HCT116 (cell line): ENCODE data around the gene SENP3. TPM values are rescaled to one million over a fixed set of nuclear protein-coding genes. Genes with fewer than 3 reads are reported as not detected.

Source experiments
- ATAC-seq: fragments of 200-7000 bp; cut with Tn5 transposase; 2 replicates; pipeline ENCODE4 v1.9.1; 2020; ENCODE audit warnings: mild to moderate bottlenecking, moderate library complexity
- BruUV-seq: library from RNA; stranded (reverse); fragments of 400-500 nt; replicated peaks from 2 replicates; lab custom pipeline; 2021; lab: Mats Ljungman, UMichigan
- CTCF ChIA-PET: fragments of 300-600 bp; sonication (Branson Sonifier 250); formaldehyde crosslinking; loops from one replicate; lab custom pipeline; 2021; ENCODE audit warnings: antibody characterized with exemption; lab: Charles Lee
- POLR2A ChIA-PET: fragments of 300-600, 350-600 bp; sonication (Branson Sonifier 250); formaldehyde crosslinking; loops from one replicate; lab custom pipeline; 2021; ENCODE audit warnings: antibody characterized with exemption; lab: Charles Lee
- RAD21 ChIA-PET, 2 experiments: fragments of 300-600 bp; sonication (Branson Sonifier 250); formaldehyde crosslinking; loops; one replicate each; lab custom pipeline; 2023; ENCODE audit warnings: low total read pairs in 2 of 2; ENCODE audit not compliant: uncharacterized antibody in 2 of 2, unreplicated experiment in 2 of 2, low non-redundant PET in 1 of 2; lab: Charles Lee
- DNase-seq: peaks from one replicate; pipeline ENCODE4 v3.0.0-alpha.2; 2010; ENCODE audit warnings: low read depth, low spot score
- H2AFZ ChIP-seq: fragments of 200-600 bp; shearing (Covaris generic), sonication (generic); 2 replicates; pipeline ENCODE4 v1.6.1; 2017; ENCODE audit warnings: low read depth, mixed run types, mixed read lengths, antibody characterized with exemption, low read length; ENCODE audit not compliant: poor library complexity, severe bottlenecking
- H3K27ac ChIP-seq: 2 replicates; pipeline ENCODE4 v1.5.1; 2012; ENCODE audit warnings: low read depth, low read length
- H3K27me3 ChIP-seq: fragments of 200-600 bp; sonication (generic); 2 replicates; pipeline ENCODE4 v1.6.1; 2016; ENCODE audit warnings: mixed run types, low read length, mixed read lengths; ENCODE audit not compliant: insufficient read depth
- H3K36me3 ChIP-seq, 2 experiments: fragments of 200-500 bp in 1 of 2; fragments of 200-600 bp in 1 of 2; sonication (Bioruptor generic) in 1 of 2; sonication (generic) in 1 of 2; 2 replicates each; pipeline versions ENCODE4 v1.5.1 to v1.6.1; 2014 to 2016; ENCODE audit warnings: low read length in 2 of 2, inconsistent platforms in 1 of 2, mixed read lengths in 1 of 2, mixed run types in 1 of 2; ENCODE audit not compliant: insufficient read depth in 2 of 2, control insufficient read depth in 1 of 2
- H3K4me1 ChIP-seq, 2 experiments: fragments of 200-600 bp in 1 of 2; sonication (generic) in 1 of 2; 2 replicates each; pipeline versions ENCODE4 v1.5.1 to v1.6.1; 2012 to 2017; ENCODE audit warnings: low read length in 2 of 2, inconsistent platforms in 1 of 2, mild to moderate bottlenecking in 1 of 2, mixed read lengths in 1 of 2, mixed run types in 1 of 2, moderate library complexity in 1 of 2; ENCODE audit not compliant: insufficient read depth in 2 of 2, control insufficient read depth in 1 of 2
- H3K4me2 ChIP-seq: fragments of 200-600 bp; sonication (generic); 2 replicates; pipeline ENCODE4 v1.6.1; 2017; ENCODE audit warnings: mixed run types, low read length, mixed read lengths
- H3K4me3 ChIP-seq, 2 experiments: fragments of 200-600 bp in 1 of 2; sonication (generic) in 1 of 2; replicated peaks in 1 of 2; 2 replicates each; pipeline ENCODE4 v1.5.1; 2011 to 2016; ENCODE audit warnings: low read length in 2 of 2, control low read depth in 1 of 2, low read depth in 1 of 2, mild to moderate bottlenecking in 1 of 2, mixed read lengths in 1 of 2, mixed run types in 1 of 2
- H3K79me2 ChIP-seq: fragments of 200-600 bp; sonication (generic); 2 replicates; pipeline ENCODE4 v1.6.1; 2017; ENCODE audit warnings: mild to moderate bottlenecking, mixed run types, low read length, moderate library complexity, mixed read lengths; ENCODE audit not compliant: insufficient read depth
- H3K9ac ChIP-seq: fragments of 200-600 bp; sonication (generic); 2 replicates; pipeline ENCODE4 v1.6.1; 2016; ENCODE audit warnings: low read length, mixed read lengths
- H3K9me2 ChIP-seq: fragments of 200-600 bp; sonication (generic), shearing (Covaris generic); 2 replicates; pipeline ENCODE4 v1.6.1; 2017; ENCODE audit warnings: mixed run types, mild to moderate bottlenecking, moderate library complexity; ENCODE audit not compliant: insufficient read depth
- H3K9me3 ChIP-seq, 2 experiments: fragments of 200-500 bp in 1 of 2; fragments of 200-600 bp in 1 of 2; sonication (Bioruptor generic) in 1 of 2; sonication (generic) in 1 of 2; 2 replicates each; pipeline ENCODE4 v1.6.1; 2014 to 2017; ENCODE audit warnings: low read length in 2 of 2, mixed read lengths in 2 of 2, inconsistent platforms in 1 of 2, low read depth in 1 of 2, mild to moderate bottlenecking in 1 of 2, mixed run types in 1 of 2, moderate library complexity in 1 of 2; ENCODE audit not compliant: control insufficient read depth in 1 of 2, insufficient read depth in 1 of 2
- H4K20me1 ChIP-seq: fragments of 200-600 bp; sonication (generic), shearing (Covaris generic); 2 replicates; pipeline ENCODE4 v1.6.1; 2017; ENCODE audit warnings: mixed run types, mild to moderate bottlenecking, moderate library complexity; ENCODE audit not compliant: insufficient read depth
- ATF3 ChIP-seq: IDR thresholded peaks from 2 replicates; pipeline ENCODE4 v1.6.1; 2012
- CEBPB ChIP-seq: IDR thresholded peaks from 2 replicates; pipeline ENCODE4 v1.6.1; 2012; ENCODE audit warnings: low read depth
- EGR1 ChIP-seq: IDR thresholded peaks from 2 replicates; pipeline ENCODE4 v1.6.1; 2012; ENCODE audit warnings: low read depth
- ELF1 ChIP-seq: IDR thresholded peaks from 2 replicates; pipeline ENCODE4 v1.6.1; 2012; ENCODE audit warnings: low read depth, borderline replicate concordance
- EZH2 ChIP-seq: fragments of 200-600 bp; sonication (generic); IDR thresholded peaks from 2 replicates; pipeline ENCODE4 v1.6.1; 2017; ENCODE audit warnings: antibody characterized with exemption, mixed run types
- EZH2phosphoT487 ChIP-seq: fragments of 200-600 bp; IDR thresholded peaks from 2 replicates; pipeline ENCODE4 v1.6.1; 2018; ENCODE audit warnings: antibody characterized with exemption, borderline replicate concordance
- FOSL1 ChIP-seq: IDR thresholded peaks from 2 replicates; pipeline ENCODE4 v1.6.1; 2012; ENCODE audit warnings: low read depth
- JUND ChIP-seq: IDR thresholded peaks from 2 replicates; pipeline ENCODE4 v1.6.1; 2012
- POLR2AphosphoS5 ChIP-seq: IDR thresholded peaks from 2 replicates; pipeline ENCODE4 v1.6.1; 2011; ENCODE audit warnings: mild to moderate bottlenecking, low read depth, low read length, moderate library complexity
- REST ChIP-seq: IDR thresholded peaks from 2 replicates; pipeline ENCODE4 v1.6.1; 2012; ENCODE audit warnings: low read depth
- SIN3A ChIP-seq: IDR thresholded peaks from 2 replicates; pipeline ENCODE4 v1.6.1; 2012; ENCODE audit warnings: low read depth
- SP1 ChIP-seq: IDR thresholded peaks from 2 replicates; pipeline ENCODE4 v1.6.1; 2012; ENCODE audit warnings: low read depth
- SRF ChIP-seq: IDR thresholded peaks from 2 replicates; pipeline ENCODE4 v1.6.1; 2012; ENCODE audit warnings: low read depth
- TCF7L2 ChIP-seq: IDR thresholded peaks from 2 replicates; pipeline ENCODE4 v1.7.0; 2011; ENCODE audit warnings: borderline replicate concordance, inconsistent platforms; ENCODE audit not compliant: insufficient read depth, insufficient read length; ENCODE audit errors: extremely low read depth
- ZFX ChIP-seq: fragments of 450-650 bp; IDR thresholded peaks from 2 replicates; pipeline ENCODE4 v1.6.1; 2017
- ZNF274 ChIP-seq: fragments of 200-500 bp; sonication (Bioruptor generic); IDR thresholded peaks from 2 replicates; pipeline ENCODE4 v1.6.1; 2014; ENCODE audit warnings: mild to moderate bottlenecking, low read depth, low read length, inconsistent platforms
- intact Hi-C: fragments of 100-400 bp; cut with micrococcal nuclease; formaldehyde crosslinking; loops from 2 replicates; pipeline ENCODE4 v1.10.0; 2022
- total RNA-seq: library from RNA; stranded (reverse); gene quantifications from one replicate; pipeline ENCODE4 v1.2.1, GENCODE V29; 2021; ENCODE audit not compliant: unreplicated experiment
- TF ChIP-seq, protein P1 (sequence below): IDR thresholded peaks from 2 replicates; pipeline ENCODE4 v1.6.1; 2011; ENCODE audit warnings: mild to moderate bottlenecking, low read length, moderate library complexity; ENCODE audit not compliant: insufficient replicate concordance; ENCODE audit errors: extremely low read depth
- TF ChIP-seq, protein P2 (sequence below), 3 experiments: fragments of 200-600 bp in 1 of 3; sonication (generic) in 1 of 3; IDR thresholded peaks in 2 of 3; conservative IDR thresholded peaks in 1 of 3; 2 replicates each; pipeline ENCODE4 v1.5.1; 2012 to 2017; ENCODE audit warnings: low read depth in 2 of 3, low read length in 2 of 3, antibody characterized with exemption in 1 of 3, borderline replicate concordance in 1 of 3, control low read depth in 1 of 3, mild to moderate bottlenecking in 1 of 3, mixed read lengths in 1 of 3, mixed run types in 1 of 3, moderate library complexity in 1 of 3; ENCODE audit not compliant: insufficient read depth in 1 of 3

The SENP3 gene
- total RNA-seq, 1 experiment from 2014 or later, result 73.8 TPM

- TF ChIP-seq SIN3A (no peak), EGR1 (no peak), CEBPB (no peak), ZNF274 (no peak), ZFX (no peak)
Measured at GRCh38 chr17:7550344-7550743, 11.4 kb upstream of the SENP3 start (continued).

DNA sequence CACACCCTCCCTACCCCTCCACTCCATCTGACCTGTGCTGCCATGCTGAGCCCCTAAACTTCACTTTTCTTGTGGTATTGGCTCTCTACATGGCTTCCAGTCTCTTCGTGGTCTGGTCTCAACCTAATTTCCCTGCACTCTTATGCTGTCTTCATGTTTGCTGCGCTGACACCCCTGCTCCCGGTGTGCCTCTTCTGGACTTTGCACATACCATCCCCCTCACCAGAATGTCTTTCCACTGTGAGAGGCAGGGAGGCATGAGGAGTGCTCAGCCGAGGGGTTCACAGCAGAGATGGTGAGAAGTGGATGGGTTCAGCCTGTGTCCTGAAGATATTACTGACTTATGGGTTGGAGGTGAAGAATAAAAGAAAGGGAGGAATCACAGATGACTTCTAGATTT lies 10.3 kb upstream of the SENP3 start:
- H3K27ac ChIP-seq, result no peak overlapping the region
- no peak overlapping the region for H3K9ac ChIP-seq
- POLR2A ChIA-PET, result no interaction called here
- no peak overlapping the region for H2AFZ ChIP-seq
- no peaks in the 10 kb centered on the region for H3K36me3 ChIP-seq
- BruUV-seq, result no TSS peak
- DNase-seq (no peak), ATAC-seq (no peak)
- H3K9me2 ChIP-seq, result no peaks in the 10 kb centered on the region
- H3K4me1 ChIP-seq, result peaks cover 6 to 16% of the 10 kb centered on the region in 2 experiments
- no peaks in the 10 kb centered on the region for H3K27me3 ChIP-seq
- H4K20me1 ChIP-seq, result no peaks in the 10 kb centered on the region
- CTCF ChIA-PET, result interaction anchor here (0.6 to 2.0 kb wide), 2 partner anchors 9 to 106 kb away, joined by 3 to 5 read pairs; no protein-coding TSS in a partner anchor
- H3K79me2 ChIP-seq, result no peaks in the 10 kb centered on the region
- no peak overlapping the region for H3K4me2 ChIP-seq
- intact Hi-C loops, result no loop called here
- TF ChIP-seq FOSL1 (no peak), ZNF274 (no peak), SRF (no peak), EZH2phosphoT487 (no peak), SP1 (no peak), TCF7L2 (no peak), JUND (no peak), ZFX (no peak), ELF1 (no peak), ATF3 (no peak), REST (no peak), EZH2 (no peak), EGR1 (no peak), POLR2AphosphoS5 (no peak)
- TF ChIP-seq, protein P1, sequence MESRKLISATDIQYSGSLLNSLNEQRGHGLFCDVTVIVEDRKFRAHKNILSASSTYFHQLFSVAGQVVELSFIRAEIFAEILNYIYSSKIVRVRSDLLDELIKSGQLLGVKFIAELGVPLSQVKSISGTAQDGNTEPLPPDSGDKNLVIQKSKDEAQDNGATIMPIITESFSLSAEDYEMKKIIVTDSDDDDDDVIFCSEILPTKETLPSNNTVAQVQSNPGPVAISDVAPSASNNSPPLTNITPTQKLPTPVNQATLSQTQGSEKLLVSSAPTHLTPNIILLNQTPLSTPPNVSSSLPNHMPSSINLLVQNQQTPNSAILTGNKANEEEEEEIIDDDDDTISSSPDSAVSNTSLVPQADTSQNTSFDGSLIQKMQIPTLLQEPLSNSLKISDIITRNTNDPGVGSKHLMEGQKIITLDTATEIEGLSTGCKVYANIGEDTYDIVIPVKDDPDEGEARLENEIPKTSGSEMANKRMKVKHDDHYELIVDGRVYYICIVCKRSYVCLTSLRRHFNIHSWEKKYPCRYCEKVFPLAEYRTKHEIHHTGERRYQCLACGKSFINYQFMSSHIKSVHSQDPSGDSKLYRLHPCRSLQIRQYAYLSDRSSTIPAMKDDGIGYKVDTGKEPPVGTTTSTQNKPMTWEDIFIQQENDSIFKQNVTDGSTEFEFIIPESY, result no peak
- TF ChIP-seq, protein P2, sequence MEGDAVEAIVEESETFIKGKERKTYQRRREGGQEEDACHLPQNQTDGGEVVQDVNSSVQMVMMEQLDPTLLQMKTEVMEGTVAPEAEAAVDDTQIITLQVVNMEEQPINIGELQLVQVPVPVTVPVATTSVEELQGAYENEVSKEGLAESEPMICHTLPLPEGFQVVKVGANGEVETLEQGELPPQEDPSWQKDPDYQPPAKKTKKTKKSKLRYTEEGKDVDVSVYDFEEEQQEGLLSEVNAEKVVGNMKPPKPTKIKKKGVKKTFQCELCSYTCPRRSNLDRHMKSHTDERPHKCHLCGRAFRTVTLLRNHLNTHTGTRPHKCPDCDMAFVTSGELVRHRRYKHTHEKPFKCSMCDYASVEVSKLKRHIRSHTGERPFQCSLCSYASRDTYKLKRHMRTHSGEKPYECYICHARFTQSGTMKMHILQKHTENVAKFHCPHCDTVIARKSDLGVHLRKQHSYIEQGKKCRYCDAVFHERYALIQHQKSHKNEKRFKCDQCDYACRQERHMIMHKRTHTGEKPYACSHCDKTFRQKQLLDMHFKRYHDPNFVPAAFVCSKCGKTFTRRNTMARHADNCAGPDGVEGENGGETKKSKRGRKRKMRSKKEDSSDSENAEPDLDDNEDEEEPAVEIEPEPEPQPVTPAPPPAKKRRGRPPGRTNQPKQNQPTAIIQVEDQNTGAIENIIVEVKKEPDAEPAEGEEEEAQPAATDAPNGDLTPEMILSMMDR (IDR thresholded peaks at IDR 0.05 in 2 of 3, conservative IDR thresholded peaks at IDR 0.05 in 1 of 3; ENCODE audit: borderline replicate concordance in 1 of 3, insufficient read depth in 1 of 3, low read depth in 2 of 3, low read length in 2 of 3), result no peak
- H3K9me3 ChIP-seq, result no peaks in the 10 kb centered on the region
- H3K4me3 ChIP-seq, result no peak overlapping the region
- RAD21 ChIA-PET, result no interaction called here
